HepG2 (cell line): Measurements from ENCODE around the gene UGT2A2.

Experiments
- CREB1 ChIP-seq, 2 experiments: fragments of 450-650 bp in 1 of 2; IDR thresholded peaks; 2 replicates each; pipeline ENCODE4 v1.6.1; 2016 to 2017; ENCODE audit warnings: control low read depth in 1 of 2, mild to moderate bottlenecking in 1 of 2, missing compliant biosample characterization in 1 of 2, missing genetic modification characterization in 1 of 2
- CTCF ChIP-seq: sonication (generic); formaldehyde crosslinking; IDR thresholded peaks from 2 replicates; pipeline ENCODE4 v1.5.0; 2020; ENCODE audit warnings: mild to moderate bottlenecking, missing genetic modification reagents, moderate library complexity
- MZF1 ChIP-seq: sonication (generic); formaldehyde crosslinking; IDR thresholded peaks from 2 replicates; pipeline ENCODE4 v1.8.1; 2023; ENCODE audit warnings: mild to moderate bottlenecking, missing genetic modification reagents, borderline replicate concordance
- ZHX1 ChIP-seq: sonication (generic); formaldehyde crosslinking; IDR thresholded peaks from 2 replicates; pipeline ENCODE4 v1.8.1; 2022; ENCODE audit warnings: low read depth, mild to moderate bottlenecking, missing genetic modification reagents
- ZNF138 ChIP-seq: sonication (generic); formaldehyde crosslinking; IDR thresholded peaks from 2 replicates; pipeline ENCODE4 v1.5.0; 2020; ENCODE audit warnings: mild to moderate bottlenecking, low read depth, missing genetic modification reagents

GRCh38 chr4:69549651-69550050 lies 89.8 kb downstream of the UGT2A2 start:
- TF ChIP-seq CTCF = no peak
- no peak for TF ChIP-seq ZHX1 (CRISPR knock-in tag)
- no peak for TF ChIP-seq MZF1
- no peak for TF ChIP-seq ZNF138 (CRISPR knock-in tag)
- TF ChIP-seq CREB1 (IDR thresholded peaks at IDR 0.05) = no peak
- TF ChIP-seq CREB1 (CRISPR knock-in tag; IDR thresholded peaks at IDR 0.05) = no peak
